Gastrocnemius medialis (tissue), 4 donors: ENCODE data around the gene PHKG2. TPM values are rescaled to one million over a fixed set of nuclear protein-coding genes. Genes with fewer than 3 reads are reported as not detected.
A peak's percentile ranks its signal among the peaks of the same experiment; 100 is the strongest.

Source experiments
- ATAC-seq, 2 donors: fragments of 150-250 bp; one replicate each; pipeline ENCODE4 v1.9.1; 2016
- DNase-seq, 2 donors: peaks; one replicate each; pipeline ENCODE4 v3.0.0-alpha.2; 2019
- H3K27ac ChIP-seq, 4 donors: fragments of 200-600 bp; sonication (generic); 1 replicate in 1 of 4; 2 replicates in 3 of 4; pipeline ENCODE4 v1.5.1; 2016 to 2018; ENCODE audit warnings: mild to moderate bottlenecking in 2 of 4, moderate library complexity in 1 of 4
- H3K27me3 ChIP-seq, 3 donors: fragments of 200-600 bp; sonication (generic) in 2 of 3; 1 replicate in 1 of 3; 2 replicates in 2 of 3; pipeline versions ENCODE4 v1.5.1 to v1.6.0; 2016 to 2019; ENCODE audit warnings: mild to moderate bottlenecking in 1 of 3, moderate library complexity in 1 of 3
- H3K36me3 ChIP-seq, 2 donors: fragments of 200-600 bp; sonication (generic) in 1 of 2; one replicate each; pipeline ENCODE4 v1.5.1; 2017 to 2018
- H3K4me1 ChIP-seq, 2 donors: fragments of 200-600 bp; sonication (generic) in 1 of 2; one replicate each; pipeline ENCODE4 v1.5.1; 2016 to 2017; ENCODE audit warnings: mild to moderate bottlenecking in 2 of 2
- H3K4me3 ChIP-seq, 4 donors: fragments of 200-600 bp; sonication (generic) in 3 of 4; 1 replicate in 1 of 4; 2 replicates in 3 of 4; pipeline ENCODE4 v1.5.1; 2016 to 2019; ENCODE audit warnings: mild to moderate bottlenecking in 2 of 4
- H3K9me3 ChIP-seq, 3 donors: fragments of 200-600 bp; sonication (generic) in 2 of 3; 1 replicate in 1 of 3; 2 replicates in 2 of 3; pipeline ENCODE4 v1.5.1; 2016 to 2019
- CTCF ChIP-seq, 5 experiments: fragments of 450-650 bp in 3 of 5; fragments of 200-600 bp in 2 of 5; sonication (generic) in 2 of 5; IDR thresholded peaks in 4 of 5; conservative IDR thresholded peaks in 1 of 5; 1 replicate in 4 of 5; 2 replicates in 1 of 5; pipeline ENCODE4 v1.5.1; 2016 to 2019; ENCODE audit warnings: antibody characterized with exemption in 5 of 5, mild to moderate bottlenecking in 3 of 5, moderate library complexity in 3 of 5
- POLR2A ChIP-seq, 2 donors: fragments of 450-650 bp; IDR thresholded peaks; one replicate each; pipeline ENCODE4 v1.6.1; 2017; ENCODE audit warnings: antibody characterized with exemption in 2 of 2, mild to moderate bottlenecking in 2 of 2, moderate library complexity in 2 of 2
- in situ Hi-C, 4 donors: fragments of 200-750 bp; cut with MboI; loops; one replicate each; pipeline versions ENCODE4 v1.15.0 to v1.8.0; 2017; ENCODE audit warnings: low sequenced_read_pairs in 4 of 4
- intact Hi-C: fragments of 100-400 bp; cut with DNase I; formaldehyde crosslinking; loops from one replicate; pipeline ENCODE4 v1.15.1; 2023; ENCODE audit warnings: low total_unique reads
- total RNA-seq, 4 donors: library from RNA; depleted of rRNA; stranded (reverse); fragments of >200 nt; gene quantifications; one replicate each; pipeline versions ENCODE4 v1.1.0 to v1.2.3, GENCODE V29; 2016

The PHKG2 gene
- total RNA-seq, 4 donors from 2014 or later = 8.8 to 30.0 (median 21.6) TPM

GRCh38 chr16:30731411-30731810 is 16.8 kb upstream of the PHKG2 start:
- ATAC-seq (no peak), DNase-seq (no peak)
- no peaks in the 10 kb centered on the region for H3K9me3 ChIP-seq
- H3K4me3 ChIP-seq = no peak overlapping the region
- H3K27ac ChIP-seq = no peak overlapping the region
- no peak for TF ChIP-seq POLR2A (IDR thresholded peaks at IDR 0.05)
- intact Hi-C loops = no loop called here
- no peaks in the 10 kb centered on the region for H3K27me3 ChIP-seq
- no peaks in the 10 kb centered on the region for H3K4me1 ChIP-seq
- H3K36me3 ChIP-seq = peaks cover 9 to 78% of the 10 kb centered on the region in 2 donors
- in situ Hi-C loops = no loop called here

- in situ Hi-C loops = no loop called here
- no peak for TF ChIP-seq CTCF (IDR thresholded peaks at IDR 0.05 in 4 of 5, conservative IDR thresholded peaks at IDR 0.05 in 1 of 5)
- no peak for TF ChIP-seq POLR2A (IDR thresholded peaks at IDR 0.05)
- DNase-seq (no peak), ATAC-seq (no peak)
- Histone ChIP-seq H3K4me1 (peaks cover 12 to 15% of the 10 kb centered on the region in 2 donors), H3K27me3 (no peaks in the 10 kb centered on the region), H3K4me3 (no peak overlapping the region), H3K36me3 (peaks cover 9 to 78% of the 10 kb centered on the region in 2 donors), H3K27ac (no peak overlapping the region), H3K9me3 (no peaks in the 10 kb centered on the region)
- intact Hi-C loops = no loop called here
These were observed 11.0 kb upstream of the PHKG2 start for GRCh38 chr16:30736995-30737793.

- no peak overlapping the region for H3K27ac ChIP-seq
- no peak for DNase-seq
- peaks cover 9 to 72% of the 10 kb centered on the region in 2 donors for H3K36me3 ChIP-seq
- no peak overlapping the region for H3K4me3 ChIP-seq
- no peaks in the 10 kb centered on the region for H3K27me3 ChIP-seq
- intact Hi-C loops (no loop called here), in situ Hi-C loops (no loop called here)
- no peaks in the 10 kb centered on the region for H3K9me3 ChIP-seq
- TF ChIP-seq CTCF (IDR thresholded peaks at IDR 0.05 in 4 of 5, conservative IDR thresholded peaks at IDR 0.05 in 1 of 5) (no peak), POLR2A (IDR thresholded peaks at IDR 0.05) (no peak)
- ATAC-seq = no peak
- H3K4me1 ChIP-seq = peaks cover 12 to 15% of the 10 kb centered on the region in 2 donors
These were observed 10.2 kb upstream of the PHKG2 start for GRCh38 chr16:30737794-30738648.

- ATAC-seq (no peak), DNase-seq (no peak)
- no peaks in the 10 kb centered on the region for H3K9me3 ChIP-seq
- no peaks in the 10 kb centered on the region for H3K27me3 ChIP-seq
- TF ChIP-seq CTCF (IDR thresholded peaks at IDR 0.05 in 4 of 5, conservative IDR thresholded peaks at IDR 0.05 in 1 of 5) (no peak), POLR2A (IDR thresholded peaks at IDR 0.05) (no peak)
- in situ Hi-C loops (no loop called here), intact Hi-C loops (no loop called here)
- H3K36me3 ChIP-seq = peaks cover 9 to 66% of the 10 kb centered on the region in 2 donors
- no peak overlapping the region for H3K4me3 ChIP-seq
- H3K27ac ChIP-seq = peak overlapping the region in 3 of 4 donors; percentile 65 to 74 (median 69)
- peaks cover 12 to 15% of the 10 kb centered on the region in 2 donors for H3K4me1 ChIP-seq
These were observed 9.0 kb upstream of the PHKG2 start for GRCh38 chr16:30738984-30739951.
